ENCODE data around the gene EMC1. TPM values are rescaled to one million over a fixed set of nuclear protein-coding genes. Genes with fewer than 3 reads are reported as not detected.
"Not testable (repeated sequence)": the region's sequence is repeated elsewhere in the genome, so short reads cannot be mapped to it uniquely, and the experiment has no call there.

Gene EMC1
- total RNA-seq, 1 donor from 2014 or later, result 93.0 TPM

GRCh38 chr1:19220991-19221390 is 30.3 kb downstream of the EMC1 start:
- Histone ChIP-seq H3K9me3 (no peaks in the 10 kb centered on the region), H3K36me3 (peaks cover 53 to 85% of the 10 kb centered on the region in 2 donors), H3K27ac (no peak overlapping the region), H3K27me3 (no peaks in the 10 kb centered on the region), H3K4me1 (no peaks in the 10 kb centered on the region), H3K4me3 (no peak overlapping the region)
- TF ChIP-seq, protein P1, sequence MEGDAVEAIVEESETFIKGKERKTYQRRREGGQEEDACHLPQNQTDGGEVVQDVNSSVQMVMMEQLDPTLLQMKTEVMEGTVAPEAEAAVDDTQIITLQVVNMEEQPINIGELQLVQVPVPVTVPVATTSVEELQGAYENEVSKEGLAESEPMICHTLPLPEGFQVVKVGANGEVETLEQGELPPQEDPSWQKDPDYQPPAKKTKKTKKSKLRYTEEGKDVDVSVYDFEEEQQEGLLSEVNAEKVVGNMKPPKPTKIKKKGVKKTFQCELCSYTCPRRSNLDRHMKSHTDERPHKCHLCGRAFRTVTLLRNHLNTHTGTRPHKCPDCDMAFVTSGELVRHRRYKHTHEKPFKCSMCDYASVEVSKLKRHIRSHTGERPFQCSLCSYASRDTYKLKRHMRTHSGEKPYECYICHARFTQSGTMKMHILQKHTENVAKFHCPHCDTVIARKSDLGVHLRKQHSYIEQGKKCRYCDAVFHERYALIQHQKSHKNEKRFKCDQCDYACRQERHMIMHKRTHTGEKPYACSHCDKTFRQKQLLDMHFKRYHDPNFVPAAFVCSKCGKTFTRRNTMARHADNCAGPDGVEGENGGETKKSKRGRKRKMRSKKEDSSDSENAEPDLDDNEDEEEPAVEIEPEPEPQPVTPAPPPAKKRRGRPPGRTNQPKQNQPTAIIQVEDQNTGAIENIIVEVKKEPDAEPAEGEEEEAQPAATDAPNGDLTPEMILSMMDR (IDR thresholded peaks at IDR 0.05), result no peak
- no peak for DNase-seq (ENCODE audit: low spot score in 2 of 2)
- intact Hi-C loops (cut with DNase I), result no loop called here

- no peaks in the 10 kb centered on the region for H3K4me1 ChIP-seq
- intact Hi-C loops (cut with DNase I), result no loop called here
- TF ChIP-seq, protein P1 (IDR thresholded peaks at IDR 0.05), result no peak
- peaks cover 46 to 82% of the 10 kb centered on the region in 2 donors for H3K36me3 ChIP-seq
- no peak overlapping the region for H3K4me3 ChIP-seq
- peak in 1 of 2 donors; percentile 27 for DNase-seq (ENCODE audit: low spot score in 2 of 2)
- no peaks in the 10 kb centered on the region for H3K9me3 ChIP-seq
- H3K27me3 ChIP-seq, result no peaks in the 10 kb centered on the region
- no peak overlapping the region for H3K27ac ChIP-seq
Measured at GRCh38 chr1:19220080-19220846, 31.1 kb downstream of the EMC1 start.

DNA sequence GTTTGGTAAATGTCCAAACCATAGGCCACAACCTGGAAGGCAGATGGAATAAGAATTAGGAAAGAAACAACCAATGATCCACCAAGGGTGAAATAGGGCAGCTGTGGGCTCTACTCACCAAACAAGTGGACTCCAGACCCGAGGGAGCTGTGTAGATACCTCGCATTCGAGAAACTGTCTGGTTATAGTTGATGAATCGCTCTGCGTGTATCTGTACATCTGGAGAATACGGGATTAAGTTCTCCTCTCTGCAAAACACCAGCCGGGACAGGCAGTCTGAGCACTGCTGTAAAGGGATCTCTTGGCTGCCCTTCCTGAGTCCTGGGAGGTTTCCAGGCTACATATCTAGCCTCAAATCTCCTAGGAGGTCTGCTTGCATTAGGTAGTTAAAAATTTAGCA is 31.9 kb downstream of the EMC1 start:
- no peaks in the 10 kb centered on the region for H3K9me3 ChIP-seq
- H3K27ac ChIP-seq, result no peak overlapping the region
- no peak for DNase-seq (ENCODE audit: low spot score in 2 of 2)
- intact Hi-C loops (cut with DNase I), result no loop called here
- TF ChIP-seq, protein P1 (IDR thresholded peaks at IDR 0.05), result no peak
- peaks cover 39 to 74% of the 10 kb centered on the region in 2 donors for H3K36me3 ChIP-seq
- no peaks in the 10 kb centered on the region for H3K27me3 ChIP-seq
- H3K4me3 ChIP-seq, result no peak overlapping the region
- no peaks in the 10 kb centered on the region for H3K4me1 ChIP-seq

GRCh38 chr1:19216585-19216984 is 34.7 kb downstream of the EMC1 start:
- intact Hi-C loops (cut with DNase I); H3K9me3 ChIP-seq; H3K4me1 ChIP-seq; H3K27ac ChIP-seq; H3K4me3 ChIP-seq; H3K27me3 ChIP-seq: not testable (repeated sequence)
- peaks cover 21 to 55% of the 10 kb centered on the region in 2 donors for H3K36me3 ChIP-seq
- peak in 1 of 2 donors; percentile 13 for DNase-seq (ENCODE audit: low spot score in 2 of 2)

- peaks cover 0 to 26% of the 10 kb centered on the region in 2 donors for H3K36me3 ChIP-seq
- H3K4me1 ChIP-seq, result peaks cover 0 to 13% of the 10 kb centered on the region in 2 donors
- intact Hi-C loops (cut with DNase I), result no loop called here
- no peak for DNase-seq (ENCODE audit: low spot score in 2 of 2)
- no peaks in the 10 kb centered on the region for H3K27me3 ChIP-seq
- no peak overlapping the region for H3K4me3 ChIP-seq
- H3K9me3 ChIP-seq, result no peaks in the 10 kb centered on the region
- H3K27ac ChIP-seq, result no peak overlapping the region
- TF ChIP-seq, protein P1 (IDR thresholded peaks at IDR 0.05), result no peak
Measured at GRCh38 chr1:19213580-19213979, 37.7 kb downstream of the EMC1 start.

DNA sequence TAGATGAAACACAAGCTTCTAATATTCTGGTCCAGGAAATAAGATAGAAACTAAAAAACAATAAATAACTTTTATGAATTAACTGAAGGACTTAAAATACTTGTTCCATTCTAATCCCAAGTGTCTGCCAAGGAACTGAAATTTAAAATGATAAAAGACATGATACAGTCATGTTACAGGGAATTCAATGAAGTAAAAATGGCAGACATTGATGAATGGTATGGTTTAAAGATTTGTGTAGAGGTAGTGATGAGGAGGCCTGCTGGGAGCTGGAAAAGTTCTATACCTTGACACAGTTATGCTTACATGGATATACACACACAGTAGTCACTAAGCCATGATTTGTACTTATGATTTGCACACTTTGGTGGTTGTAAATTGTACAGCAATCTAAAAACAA is 39.2 kb downstream of the EMC1 start:
- peaks cover 0 to 17% of the 10 kb centered on the region in 2 donors for H3K36me3 ChIP-seq
- H3K9me3 ChIP-seq, result no peaks in the 10 kb centered on the region
- no peaks in the 10 kb centered on the region for H3K27me3 ChIP-seq
- TF ChIP-seq, protein P1 (IDR thresholded peaks at IDR 0.05), result no peak
- DNase-seq (ENCODE audit: low spot score in 2 of 2), result no peak
- intact Hi-C loops (cut with DNase I), result no loop called here
- no peak overlapping the region for H3K4me3 ChIP-seq
- peaks cover 6 to 21% of the 10 kb centered on the region in 2 donors for H3K4me1 ChIP-seq
- H3K27ac ChIP-seq, result no peak overlapping the region

All from ascending aorta (tissue), 2 donors.